GM11168 (cell line): ENCODE data around the gene ARID1A.
"Not testable (repeated sequence)": the region's sequence is repeated elsewhere in the genome, so short reads cannot be mapped to it uniquely, and the experiment has no call there.

Source experiments
- in situ Hi-C: fragments of 300-500 bp; cut with MboI; formaldehyde crosslinking; loops from one replicate; pipeline ENCODE4 v1.12.0; 2022; ENCODE audit warnings: low sequenced_read_pairs; ENCODE audit not compliant: unreplicated experiment

The ARID1A gene

GRCh38 chr1:26695356-26696118 lies at the start of gene ARID1A:
Gene ARID1A, plus strand, starts transcription at chr1:26696015. Its CDS starts 389 bp downstream, at chr1:26696404.
- in situ Hi-C loops = no loop called here

- in situ Hi-C loops = no loop called here
Observed at GRCh38 chr1:26664802-26665201, 31.0 kb upstream of the ARID1A start.

- in situ Hi-C loops = no loop called here
Observed at GRCh38 chr1:26666855-26667254, 29.0 kb upstream of the ARID1A start.

- in situ Hi-C loops = not testable (repeated sequence)
Observed at GRCh38 chr1:26668106-26668786, 27.6 kb upstream of the ARID1A start.

GRCh38 chr1:26677306-26678115 lies 18.3 kb upstream of the ARID1A start:
- in situ Hi-C loops = no loop called here

- in situ Hi-C loops = no loop called here
Observed at GRCh38 chr1:26684763-26685508, 10.9 kb upstream of the ARID1A start.

- in situ Hi-C loops = no loop called here
Observed at GRCh38 chr1:26686795-26687194, 9.0 kb upstream of the ARID1A start.

- in situ Hi-C loops = no loop called here
Observed at GRCh38 chr1:26689504-26689903, 6.3 kb upstream of the ARID1A start.

- in situ Hi-C loops = loop anchor here (5.0 kb wide), 2 partner anchors 63 to 87 kb away; no protein-coding TSS in a partner anchor
Observed at GRCh38 chr1:26690157-26690556, 5.7 kb upstream of the ARID1A start.

GRCh38 chr1:26690576-26691031 lies 5.2 kb upstream of the ARID1A start:
- in situ Hi-C loops = loop anchor here (5.0 kb wide), 2 partner anchors 63 to 87 kb away; no protein-coding TSS in a partner anchor

GRCh38 chr1:26692211-26692792 lies 3.5 kb upstream of the ARID1A start:
- in situ Hi-C loops = loop anchor here (5.0 kb wide), 2 partner anchors 65 to 85 kb away; no protein-coding TSS in a partner anchor

- in situ Hi-C loops = loop anchor here (5.0 kb wide), 2 partner anchors 66 to 84 kb away; no protein-coding TSS in a partner anchor
Observed at GRCh38 chr1:26692793-26693490, 2.9 kb upstream of the ARID1A start.

- in situ Hi-C loops = loop anchor here (5.0 kb wide), 2 partner anchors 67 to 83 kb away; no protein-coding TSS in a partner anchor
Observed at GRCh38 chr1:26693599-26694572, 1.9 kb upstream of the ARID1A start.

- in situ Hi-C loops = loop anchor here (5.0 kb wide), 2 partner anchors 67 to 83 kb away; no protein-coding TSS in a partner anchor
Observed at GRCh38 chr1:26694638-26695355, 1.0 kb upstream of the ARID1A start.

GRCh38 chr1:26696119-26696653 lies 371 bp downstream of the ARID1A start:
- in situ Hi-C loops = no loop called here

- in situ Hi-C loops = no loop called here
Observed at GRCh38 chr1:26696654-26697430, 1.0 kb downstream of the ARID1A start.
